ENCODE data around the gene ZNF169.
"Not testable (repeated sequence)": the region's sequence is repeated elsewhere in the genome, so short reads cannot be mapped to it uniquely, and the experiment has no call there.

ZNF169 gene

DNA sequence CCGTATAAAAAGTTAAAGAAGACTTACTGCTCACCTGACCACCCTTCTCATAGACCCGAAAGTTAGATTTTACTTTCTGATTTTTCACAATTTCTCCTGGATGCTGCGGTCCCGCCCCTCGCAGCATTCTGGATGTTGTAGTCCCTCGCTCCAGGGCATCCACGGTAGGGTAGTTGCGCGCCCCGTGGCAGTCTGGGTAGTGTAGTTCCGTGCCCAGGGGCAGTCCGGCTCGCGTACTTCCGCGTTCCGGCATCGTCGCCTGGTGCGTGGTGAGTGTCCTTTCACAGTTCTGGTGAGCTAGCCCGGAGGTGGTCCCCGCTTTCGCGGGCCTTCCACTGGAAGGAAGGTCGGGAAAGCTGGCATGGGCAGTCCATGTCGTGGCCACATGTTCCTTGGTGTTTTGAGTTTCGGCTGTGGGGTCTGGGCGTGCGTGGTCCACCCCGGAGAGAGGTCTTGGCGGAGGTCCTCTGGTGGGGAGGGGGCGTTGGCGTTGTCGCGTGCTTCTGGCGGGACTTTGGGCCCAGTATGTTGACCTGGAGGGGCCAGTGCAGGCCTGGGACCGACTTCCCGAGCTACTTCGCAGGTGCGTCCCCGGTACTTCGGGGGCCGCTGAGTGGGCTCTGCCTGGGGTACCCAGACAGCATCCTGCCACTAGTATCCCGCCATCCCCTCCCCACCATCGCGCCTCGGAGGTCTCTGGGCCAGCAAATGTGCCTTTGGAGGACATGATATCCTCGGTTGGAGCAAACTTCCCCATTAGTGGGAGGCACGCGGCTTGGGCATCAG lies at the start of gene ZNF169:
ZNF169 (plus strand) TSS at position 222 of the 786 bp plus-strand sequence. CDS start 19,515 bp downstream, outside the sequence.
- DNase-seq, result peak; percentile 95

DNA sequence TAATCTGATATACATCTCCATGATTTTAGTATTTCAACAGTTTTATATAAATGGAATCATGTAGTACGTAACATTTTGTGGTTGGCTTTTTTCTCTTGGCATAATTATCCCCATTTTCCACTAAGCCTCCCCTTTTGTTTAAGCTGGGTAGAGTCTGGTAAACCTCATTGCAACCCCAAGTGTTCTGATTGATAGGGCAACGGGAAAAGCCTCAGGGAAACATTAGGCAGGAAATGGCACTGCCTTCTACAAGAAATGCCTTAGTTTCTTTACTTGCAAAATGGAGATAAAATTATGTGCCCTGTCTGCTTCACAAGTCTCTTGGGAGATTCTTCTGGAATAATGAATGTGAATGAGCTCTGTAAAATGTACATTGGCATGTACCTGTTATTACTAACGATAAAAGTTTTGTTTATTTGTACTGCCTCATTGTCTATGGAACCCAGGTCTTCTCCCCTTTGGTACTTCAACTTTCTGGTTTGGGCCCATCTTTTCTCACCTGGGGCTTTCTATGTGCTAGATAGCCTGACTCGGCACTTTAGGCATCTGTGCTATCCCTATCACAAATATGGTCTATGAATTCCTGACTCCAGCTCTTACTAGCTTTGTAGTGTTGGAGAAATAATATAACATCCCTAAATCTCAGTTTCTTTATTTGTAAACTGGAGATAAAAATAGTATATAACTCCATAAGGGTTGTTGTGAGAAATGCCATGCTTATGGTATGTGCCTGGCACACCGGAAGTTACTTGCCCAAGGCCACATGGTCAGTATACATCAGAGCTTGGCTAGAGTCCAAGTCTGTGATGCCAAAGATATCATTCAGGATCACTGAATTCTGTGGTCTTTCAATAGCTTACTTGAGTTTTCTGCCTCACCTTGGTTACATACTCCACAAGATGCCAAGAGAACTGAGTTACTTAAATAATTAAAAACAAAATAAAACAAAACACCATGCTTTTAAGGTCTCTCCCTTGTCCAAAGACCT lies 48.2 kb upstream of the ZNF169 start:
- no peak for DNase-seq

DNA sequence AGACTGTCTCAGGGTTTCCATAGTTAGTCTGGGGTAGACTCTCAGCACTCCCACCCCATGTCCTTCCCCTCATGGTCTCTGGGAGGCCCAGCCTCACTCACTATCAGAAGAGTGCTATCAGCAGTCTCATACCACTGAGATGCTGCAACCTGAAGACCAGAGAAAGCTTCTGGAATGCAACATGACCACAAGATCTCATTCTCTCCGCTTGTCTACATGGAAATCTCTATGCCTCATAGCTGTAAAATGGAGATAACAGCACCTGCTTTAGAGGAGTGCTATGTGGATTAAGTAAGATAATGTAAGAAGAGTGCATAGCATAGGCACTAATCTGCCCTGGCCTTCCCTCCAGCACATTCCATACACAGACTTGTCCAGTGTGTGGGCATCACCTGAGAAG lies 47.0 kb upstream of the ZNF169 start:
- no peak for DNase-seq

DNA sequence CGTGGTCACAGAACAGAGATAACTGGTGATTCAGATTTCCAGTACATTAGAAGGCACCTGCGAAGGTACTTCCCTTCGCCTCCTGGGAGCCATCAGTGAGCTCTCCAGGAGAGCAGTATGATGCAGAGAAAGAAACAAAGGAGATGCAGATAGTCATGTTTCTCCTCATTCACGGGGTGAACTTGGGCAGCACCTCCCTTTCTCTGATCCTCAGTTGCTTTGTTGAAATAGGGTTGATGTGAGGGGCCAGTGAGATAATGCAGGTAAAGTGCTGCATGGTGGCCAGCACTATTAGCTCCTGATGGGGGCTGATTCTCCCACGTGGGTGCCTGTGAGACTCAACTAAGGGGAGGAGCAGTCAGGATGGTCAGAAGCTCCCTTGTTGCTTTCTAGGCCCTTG lies 46.6 kb upstream of the ZNF169 start:
- DNase-seq, result no peak

DNA sequence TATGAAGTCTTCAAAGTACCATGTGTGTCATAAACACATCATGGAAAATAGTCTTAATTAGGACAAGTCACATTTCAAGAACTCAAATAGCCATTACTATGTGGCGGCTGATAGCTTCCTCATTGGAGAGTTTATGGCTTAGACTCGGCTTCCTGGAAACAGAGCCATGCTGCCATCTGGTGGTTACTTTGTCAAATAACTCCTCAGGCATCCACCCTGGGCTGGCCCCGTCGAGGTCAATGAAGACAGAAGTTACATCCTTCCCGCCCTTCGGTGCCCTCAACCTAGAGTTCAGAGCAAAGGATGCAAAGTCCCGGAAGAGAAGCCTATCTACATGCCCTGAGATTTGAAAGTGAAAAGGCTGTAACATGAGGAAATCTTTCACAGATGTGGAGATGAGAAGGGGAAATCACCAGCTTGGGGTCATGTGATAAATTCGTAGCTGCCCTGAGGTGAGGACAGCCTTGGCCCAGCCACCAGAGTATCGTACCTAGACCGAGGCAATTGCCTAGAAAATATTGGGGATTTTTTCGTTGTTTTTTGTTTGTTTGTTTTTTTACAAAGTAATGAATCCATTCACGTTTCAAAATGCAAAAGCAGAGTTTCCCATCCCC lies 45.5 kb upstream of the ZNF169 start:
- DNase-seq, result peak; percentile 76

DNA sequence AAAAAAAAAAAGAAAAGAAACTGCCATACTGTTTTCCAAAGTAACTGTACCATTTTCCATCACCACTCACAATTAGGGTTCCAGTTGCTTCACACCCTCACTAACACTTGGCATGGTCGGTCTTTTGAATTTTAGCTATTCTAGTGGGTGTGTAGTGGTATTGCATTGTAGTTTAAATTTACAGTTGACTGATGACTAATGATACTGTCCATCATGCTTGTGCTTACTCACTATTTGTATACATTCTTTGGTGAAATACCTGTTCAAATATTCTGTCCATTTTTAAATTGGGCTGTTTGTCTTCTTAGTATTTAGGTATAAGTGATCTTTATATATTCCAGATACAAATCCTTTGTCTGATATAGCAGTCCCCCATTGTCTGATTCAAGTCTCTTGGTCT lies 36.2 kb upstream of the ZNF169 start:
- DNase-seq, result no peak

DNA sequence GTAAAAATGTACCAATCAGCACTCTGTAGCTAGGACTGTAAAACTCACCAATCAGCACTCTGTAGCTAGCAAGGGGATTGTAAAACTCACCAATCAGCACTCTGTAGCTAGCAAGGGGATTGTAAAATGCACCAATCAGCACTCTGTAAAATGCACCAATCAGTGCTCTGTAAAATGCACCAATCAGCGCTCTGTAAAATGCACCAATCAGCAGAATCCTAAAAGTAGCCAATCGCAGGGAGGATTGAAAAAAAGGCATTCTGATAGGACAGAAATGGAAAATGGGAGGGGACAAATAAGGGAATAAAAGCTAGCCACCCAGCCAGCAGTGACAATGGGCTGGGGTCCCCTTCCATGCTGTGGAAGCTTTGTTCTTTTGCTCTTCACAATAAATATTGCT lies 33.7 kb upstream of the ZNF169 start:
- DNase-seq, result not testable (repeated sequence)

DNA sequence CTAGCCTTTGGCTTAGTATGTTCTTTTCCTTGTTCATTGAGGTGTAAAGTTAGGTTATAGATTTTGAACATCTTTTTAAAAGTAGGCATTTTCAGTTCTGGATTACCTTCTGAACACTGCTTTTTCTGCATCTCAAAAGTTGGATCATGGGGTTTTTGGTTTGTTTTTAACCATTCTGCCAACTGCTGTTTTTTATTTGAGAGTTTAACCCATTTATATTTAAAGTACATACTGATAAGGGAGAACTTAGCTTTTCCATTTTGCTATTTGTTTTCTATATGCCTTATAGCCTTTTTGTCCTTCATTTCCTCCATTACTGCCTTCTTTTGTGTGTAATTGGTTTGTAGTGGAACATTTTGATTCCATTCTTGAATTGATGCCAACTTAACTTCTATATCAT lies 30.5 kb upstream of the ZNF169 start:
- no peak for DNase-seq

DNA sequence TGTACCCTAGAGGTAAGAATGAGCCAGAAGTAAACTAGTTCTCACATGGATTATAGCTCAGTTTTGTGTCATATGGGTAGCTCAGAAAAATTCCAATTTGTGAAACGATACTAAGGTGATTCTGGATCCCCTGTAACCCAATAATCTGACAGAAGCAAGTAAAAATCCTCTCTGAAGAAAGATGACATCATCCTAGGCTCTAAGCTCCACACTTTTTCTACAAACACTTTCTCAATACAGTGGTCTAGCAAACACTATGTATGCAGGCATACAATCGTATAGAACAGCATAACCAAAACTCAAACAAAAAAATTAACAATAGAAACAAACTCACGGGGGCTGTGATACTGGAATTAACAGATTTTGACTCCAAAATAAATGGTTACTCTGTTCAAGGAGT lies 26.7 kb upstream of the ZNF169 start:
- DNase-seq, result no peak

DNA sequence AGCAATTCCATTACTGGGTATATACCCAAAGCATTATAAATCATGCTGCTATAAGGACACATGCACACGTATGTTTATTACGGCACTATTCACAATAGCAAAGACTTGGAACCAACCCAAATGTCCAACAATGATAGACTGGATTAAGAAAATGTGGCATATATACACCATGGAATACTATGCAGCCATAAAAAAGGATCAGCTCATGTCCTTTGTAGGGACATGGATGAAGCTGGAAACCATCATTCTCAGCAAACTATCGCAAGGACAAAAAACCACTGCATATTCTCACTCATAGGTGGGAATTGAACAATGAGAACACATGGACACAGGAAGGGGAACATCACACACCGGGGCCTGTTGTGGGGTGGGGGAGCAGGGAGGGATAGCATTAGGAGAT lies 18.0 kb upstream of the ZNF169 start:
- not testable (repeated sequence) for DNase-seq

DNA sequence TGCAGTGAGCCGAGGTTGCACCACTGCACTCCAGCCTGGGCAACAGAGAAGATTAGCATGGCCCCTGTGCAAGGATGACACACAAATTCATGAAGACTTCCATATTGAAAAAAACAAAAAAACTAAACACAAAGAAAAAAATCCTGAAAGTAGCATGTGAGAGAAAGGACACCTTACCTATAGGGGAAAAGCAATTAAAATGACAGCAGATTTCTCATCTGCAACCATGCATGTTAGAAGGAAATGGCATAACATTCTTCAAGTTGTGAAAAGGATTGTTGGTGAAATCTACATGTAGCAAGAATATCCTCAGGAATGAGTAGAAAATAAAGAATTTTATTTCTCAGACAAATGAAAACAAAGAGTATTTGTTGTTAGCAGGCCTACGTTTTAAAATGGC lies 13.4 kb upstream of the ZNF169 start:
- DNase-seq, result no peak

DNA sequence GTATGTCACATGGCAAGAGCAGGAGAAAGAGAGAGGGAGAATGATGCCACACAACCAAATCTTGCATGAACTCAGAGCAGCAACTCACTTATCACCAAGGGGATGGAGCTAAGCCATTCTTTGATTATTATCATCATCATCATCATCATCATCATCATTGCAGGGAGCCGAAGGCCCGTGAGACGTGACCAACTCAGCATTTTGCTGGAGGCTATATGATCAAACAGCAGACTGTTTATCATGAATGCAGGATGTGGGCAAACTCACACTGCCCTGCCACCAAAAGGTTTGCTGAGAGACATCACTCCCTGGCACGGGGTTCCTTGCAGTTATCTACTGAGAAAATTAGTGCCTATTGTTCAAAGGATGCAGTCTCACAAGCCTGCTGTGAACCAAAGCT lies 8.6 kb upstream of the ZNF169 start:
- no peak for DNase-seq

DNA sequence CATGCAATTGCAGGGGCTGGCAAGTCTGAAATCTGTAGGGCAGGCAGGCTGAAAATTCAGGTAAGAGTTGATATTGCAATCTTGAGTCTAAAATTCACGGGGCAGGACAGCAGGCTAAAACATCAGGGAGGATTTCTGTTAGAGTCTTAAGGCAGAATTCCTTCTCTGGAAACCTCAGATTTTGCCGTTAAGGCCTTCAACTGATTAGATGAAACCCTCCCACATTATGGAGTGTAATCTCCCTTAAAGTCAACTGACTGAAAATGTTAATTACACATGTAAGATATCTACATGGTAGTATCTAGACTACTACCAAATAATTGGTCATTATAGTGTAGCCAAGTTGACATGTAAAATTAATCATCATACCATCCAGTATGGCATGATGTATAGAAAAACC lies 3.1 kb upstream of the ZNF169 start:
- DNase-seq, result no peak

DNA sequence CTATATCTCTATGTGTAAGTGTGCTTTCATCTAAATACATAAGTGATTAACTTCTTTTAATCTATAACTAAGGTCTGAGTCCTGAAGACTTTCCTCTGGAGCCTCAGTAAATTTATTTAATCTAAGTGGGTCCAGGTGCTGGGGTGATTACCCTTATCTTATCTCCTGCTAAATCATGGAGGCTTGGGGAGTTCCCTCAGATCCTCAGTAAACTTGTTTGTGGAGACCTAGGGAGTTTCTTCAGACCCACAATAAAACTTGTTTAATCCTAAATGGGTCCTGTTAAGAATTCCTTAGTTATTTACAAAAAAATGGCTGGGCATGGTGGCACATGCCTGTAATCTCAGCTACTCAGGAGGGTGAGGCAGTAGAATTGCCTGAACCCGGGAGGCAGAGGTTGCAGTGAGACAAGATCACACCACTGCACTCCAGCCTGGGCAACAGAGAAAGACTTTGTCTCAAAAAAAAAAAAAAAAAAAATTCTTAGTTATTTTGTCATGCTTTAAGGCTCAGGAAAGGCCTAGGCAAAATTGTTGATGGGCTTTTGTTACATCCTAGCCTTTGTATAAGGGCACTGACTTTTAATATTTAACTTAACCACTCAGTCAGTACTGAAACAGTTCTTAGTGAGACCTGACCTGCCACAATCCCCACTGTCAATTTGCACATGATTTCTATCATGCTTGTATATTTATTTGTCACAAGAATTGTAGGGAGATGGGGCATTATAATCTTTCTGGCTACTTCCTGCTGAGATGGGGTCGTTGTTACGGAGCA lies 6.7 kb downstream of the ZNF169 start:
- DNase-seq, result not testable (repeated sequence)

DNA sequence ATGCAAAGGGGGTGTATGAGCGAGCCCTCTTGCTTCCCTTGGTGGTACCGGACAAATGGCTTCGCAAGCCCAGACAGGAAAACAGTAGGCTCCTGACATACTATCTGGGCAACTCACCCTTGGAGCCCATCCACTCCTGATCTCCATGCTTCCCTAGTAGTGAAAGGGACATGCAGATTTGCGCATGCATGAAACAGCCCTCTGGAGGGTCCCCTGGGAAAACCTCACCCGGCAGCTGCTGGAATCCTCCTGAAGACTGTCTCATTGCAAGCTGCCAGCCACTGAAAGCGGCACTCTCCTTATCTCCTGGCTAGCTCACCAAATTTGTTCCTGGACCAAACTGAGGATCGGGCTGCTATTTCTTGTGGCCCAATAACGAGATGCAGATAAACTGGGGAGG lies 10.2 kb downstream of the ZNF169 start:
- no peak for DNase-seq

DNA sequence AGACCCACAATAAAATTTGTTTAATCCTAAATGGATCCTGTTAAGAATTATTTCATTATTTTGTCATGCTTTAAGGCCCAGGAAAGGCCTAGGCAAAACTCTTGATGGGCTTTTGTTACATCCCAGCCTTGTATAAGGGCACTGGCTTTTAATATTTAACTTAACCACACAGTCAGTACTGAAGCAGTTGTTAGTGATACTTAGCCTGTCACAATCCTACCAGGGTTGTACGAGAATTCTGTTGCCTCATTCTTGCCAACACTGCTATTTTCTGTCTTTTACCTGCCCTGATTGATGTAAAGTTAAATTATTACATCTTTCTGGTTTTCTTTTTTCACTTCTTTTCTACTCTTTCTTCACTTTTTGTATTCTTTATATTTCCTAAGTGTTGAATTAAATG lies 10.9 kb downstream of the ZNF169 start:
- DNase-seq, result no peak

DNA sequence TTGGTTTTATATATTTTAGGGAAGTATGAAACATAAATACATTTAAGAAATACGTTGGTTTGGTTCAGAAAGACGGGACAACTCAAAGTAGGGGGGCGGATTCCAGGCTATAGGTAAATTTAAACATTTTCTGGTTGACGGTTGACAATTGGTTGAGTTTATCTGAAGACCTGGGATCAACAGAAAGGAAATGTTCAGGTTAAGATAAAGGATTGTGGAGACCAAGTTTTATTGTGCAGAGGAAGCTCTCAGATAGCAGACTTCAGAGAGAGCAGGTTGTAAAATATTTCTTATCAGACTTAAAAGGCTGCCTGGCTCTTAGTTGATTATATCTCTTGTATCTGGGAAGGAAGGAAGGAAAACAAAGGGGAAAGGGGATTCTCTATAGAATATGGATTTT lies 17.9 kb downstream of the ZNF169 start:
- not testable (repeated sequence) for DNase-seq

DNA sequence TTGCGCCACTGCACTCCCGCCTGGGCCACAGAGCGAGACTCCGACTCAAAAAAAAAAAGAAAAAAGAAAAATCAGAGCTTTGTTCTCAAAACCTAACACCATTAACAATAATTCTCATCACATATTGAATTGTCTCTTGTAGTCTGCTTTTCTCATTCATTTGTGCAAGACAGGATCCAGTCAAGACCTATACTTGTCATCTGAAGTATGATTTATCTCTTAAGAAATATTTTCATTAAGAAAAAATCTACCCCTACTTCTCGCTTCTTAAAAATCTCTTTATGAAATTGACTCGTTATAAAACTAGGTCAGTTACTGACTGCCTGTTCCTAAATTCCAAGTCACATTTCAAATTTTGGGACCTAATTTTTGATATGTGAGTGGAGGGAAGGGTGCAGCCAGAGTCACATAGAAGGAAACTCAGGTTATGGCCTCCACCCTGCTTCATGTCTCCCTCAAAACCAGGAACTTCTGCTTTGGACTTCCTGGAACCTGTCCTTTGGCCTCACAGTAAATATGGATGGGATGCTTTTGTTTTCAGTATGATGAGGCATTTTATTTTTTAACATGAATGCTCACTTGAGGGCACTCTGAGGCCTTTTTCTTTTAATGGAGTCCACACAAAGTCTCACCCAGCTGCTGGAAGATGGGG lies 18.9 kb downstream of the ZNF169 start:
- DNase-seq, result no peak

DNA sequence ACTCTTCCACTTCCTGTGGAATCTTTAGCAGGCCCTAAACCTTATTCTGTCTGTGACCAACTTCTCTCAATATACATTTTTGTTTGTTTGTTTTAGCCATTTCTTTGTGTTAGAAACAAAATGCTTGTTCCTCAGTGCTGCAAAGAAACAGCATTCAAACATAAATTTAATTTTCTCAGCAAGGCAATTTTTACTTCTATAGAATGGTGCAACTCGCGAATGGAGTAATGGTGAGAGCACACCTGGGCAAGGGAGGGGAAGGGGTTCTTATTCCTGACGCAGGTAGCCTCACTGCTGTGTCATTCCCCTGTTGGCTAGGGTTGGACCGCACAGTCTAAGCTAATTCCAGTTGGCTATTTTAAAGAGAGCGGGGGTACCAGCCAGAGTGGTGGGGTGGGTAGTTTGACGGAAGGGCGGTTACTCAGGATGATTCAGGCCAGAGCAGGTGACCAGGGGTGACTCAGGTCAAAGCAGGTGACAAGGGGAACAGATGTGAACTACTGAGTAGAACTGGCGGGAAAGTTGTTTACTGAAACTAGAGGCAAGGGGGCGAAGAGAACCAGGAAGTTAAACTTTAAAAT lies 21.4 kb downstream of the ZNF169 start:
- no peak for DNase-seq

DNA sequence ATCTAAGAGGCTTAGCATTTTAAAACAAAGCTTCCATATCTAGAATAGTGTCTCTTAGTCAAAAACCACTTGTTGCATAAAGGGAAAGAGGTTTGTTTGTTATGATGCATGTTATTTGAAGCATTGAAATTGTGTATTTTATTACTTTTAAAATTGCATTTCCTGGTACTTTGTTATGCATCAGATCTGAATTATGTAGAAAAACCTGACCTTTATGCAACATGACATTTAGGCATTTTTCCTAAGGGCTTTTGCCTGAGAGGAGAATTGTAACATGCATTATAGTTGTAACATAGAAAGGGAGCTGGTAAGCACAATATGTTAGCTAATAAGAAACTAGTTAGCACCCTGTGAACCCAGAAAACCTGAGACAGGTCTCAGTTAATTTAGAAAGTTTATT lies 22.0 kb downstream of the ZNF169 start:
- DNase-seq, result no peak

DNA sequence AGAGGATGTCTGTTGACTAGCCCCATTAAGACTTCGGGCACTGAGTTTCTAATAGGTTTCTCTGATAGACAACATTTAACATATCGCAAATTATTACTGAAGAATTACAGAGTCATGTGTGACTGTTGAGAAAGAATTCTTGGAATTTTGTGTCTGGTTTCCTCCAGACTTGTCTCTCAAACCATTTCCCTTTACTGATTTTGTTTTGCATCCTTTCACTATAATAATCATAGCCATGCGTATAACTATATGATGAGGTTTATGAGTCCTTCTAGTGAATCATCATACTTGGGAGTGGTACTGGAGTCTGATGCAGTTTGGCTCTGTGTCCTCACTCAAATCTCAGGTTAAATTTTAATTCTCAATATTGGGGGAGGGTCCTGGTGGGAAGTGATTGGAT lies 27.0 kb downstream of the ZNF169 start:
- no peak for DNase-seq

Data from stimulated activated CD4-positive, alpha-beta T cell treated with anti-CD3 and anti-CD28 coated beads, Interleukin-15, amount 100 ng/mL, for 24 hours (primary cell).